ENCODE results near the gene ACSF2. TPM values are rescaled to one million over a fixed set of nuclear protein-coding genes. Genes with fewer than 3 reads are reported as not detected.

ACSF2 gene
- total RNA-seq, 4 donors from 2014 or later = 31.3 to 63.1 (median 42.2) TPM

DNA sequence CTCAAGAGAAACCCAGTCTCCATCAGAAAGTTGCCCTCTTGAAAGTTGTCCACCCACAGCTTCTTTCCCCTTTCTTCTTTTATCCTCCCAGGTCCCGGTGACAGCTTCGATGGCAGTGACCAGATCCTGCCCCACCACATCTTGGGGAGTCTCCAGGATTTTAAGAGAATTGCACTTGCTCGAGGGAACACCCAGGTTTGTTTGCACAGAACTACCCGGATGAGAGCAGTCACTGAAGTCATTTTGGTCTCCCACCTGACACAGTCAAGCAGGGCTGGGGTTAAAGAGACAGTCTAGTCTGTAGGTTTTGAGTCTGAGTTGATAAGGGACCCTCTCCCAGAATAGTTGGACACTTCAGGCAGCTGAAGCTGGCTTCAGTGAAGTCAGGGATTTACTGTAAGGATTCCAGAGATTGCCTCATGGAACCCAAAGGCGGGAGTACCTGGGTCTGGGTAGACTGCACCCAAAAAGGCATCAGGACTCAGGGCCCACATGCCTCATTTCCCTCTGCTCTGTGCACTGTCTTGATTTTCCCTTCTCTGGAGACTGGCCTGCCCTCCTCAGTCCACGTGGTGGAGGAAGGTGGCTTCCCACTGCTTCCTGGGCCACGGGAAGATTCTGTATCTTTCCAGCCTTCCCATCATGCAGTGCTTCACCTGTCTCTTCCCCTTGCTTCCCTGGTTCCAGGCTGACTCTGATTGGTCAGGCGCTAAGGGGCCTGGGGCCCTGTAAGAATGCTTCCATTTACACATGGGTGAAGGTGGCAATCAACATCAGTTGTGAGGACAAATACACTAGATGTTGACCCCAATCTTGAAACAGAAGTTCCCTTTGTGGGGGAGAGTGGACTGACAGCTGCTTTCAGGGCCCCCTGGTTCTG is 91.7 kb downstream of the ACSF2 start:
- TF ChIP-seq CTCF (IDR thresholded peaks at IDR 0.05; ENCODE audit: low read depth) = no peak

DNA sequence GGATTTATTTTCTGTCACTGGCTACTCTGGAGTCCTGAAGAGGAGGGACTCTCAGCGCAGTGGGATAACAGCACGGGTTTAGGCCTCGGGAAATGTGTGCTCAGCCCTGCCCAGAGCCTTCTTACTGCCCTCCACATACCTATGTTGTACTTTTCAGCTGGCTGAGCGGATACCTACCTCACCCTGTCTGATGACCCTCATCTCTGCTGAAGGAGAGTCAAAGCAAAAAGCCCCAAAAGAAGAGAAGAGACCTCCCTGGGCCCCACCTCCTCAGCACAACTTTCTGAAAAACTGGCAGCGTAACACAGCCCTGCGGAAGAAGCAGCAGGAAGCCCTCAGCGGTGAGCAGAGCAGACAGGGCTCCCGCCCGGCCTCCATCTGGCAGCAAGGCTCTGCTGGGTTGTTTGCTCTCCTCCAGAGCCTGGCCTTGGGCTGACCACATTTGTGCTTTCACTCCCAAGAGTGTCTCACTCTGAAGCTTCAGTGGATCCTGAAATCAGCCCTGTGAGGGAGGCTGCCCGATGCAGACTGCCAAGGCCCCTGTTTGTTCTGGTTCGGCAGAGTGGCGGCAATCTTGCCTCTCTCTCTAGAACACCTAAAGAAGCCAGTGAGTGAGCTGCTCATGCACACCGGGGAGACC is 92.5 kb downstream of the ACSF2 start:
- no peak for TF ChIP-seq CTCF (IDR thresholded peaks at IDR 0.05; ENCODE audit: low read depth)

DNA sequence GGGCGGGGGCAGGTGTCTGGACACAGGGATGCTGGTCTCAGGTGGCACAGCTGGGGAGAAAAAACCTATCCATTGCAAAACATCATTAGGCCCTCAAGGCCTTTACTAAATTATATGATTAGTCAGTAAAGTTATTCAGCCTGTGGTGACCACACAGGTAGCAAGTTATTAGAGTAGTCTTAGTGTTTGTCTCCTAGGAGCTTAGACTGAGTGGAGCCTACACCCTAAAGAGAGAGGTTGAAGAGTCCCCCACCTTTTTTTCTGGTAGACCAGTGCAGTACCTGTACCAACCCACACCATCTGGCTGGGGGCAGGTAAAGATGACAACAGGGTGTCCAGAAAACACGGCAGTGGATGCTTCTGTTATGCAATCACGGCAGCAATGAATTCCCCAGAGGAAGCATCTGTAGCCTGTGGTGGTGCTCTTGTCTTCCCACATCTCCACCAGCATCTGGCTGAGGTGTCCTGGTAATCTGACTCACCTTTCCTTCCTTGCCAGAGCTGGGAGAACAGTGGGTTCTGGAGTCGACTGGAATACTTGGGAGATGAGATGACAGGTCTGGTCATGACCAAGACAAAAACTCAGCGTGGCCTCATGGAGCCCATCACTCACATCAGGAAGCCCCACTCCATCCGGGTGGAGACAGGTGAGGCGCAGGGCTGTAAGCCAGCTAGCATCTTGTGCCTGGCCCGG is 93.3 kb downstream of the ACSF2 start:
- no peak for TF ChIP-seq CTCF (IDR thresholded peaks at IDR 0.05; ENCODE audit: low read depth)

DNA sequence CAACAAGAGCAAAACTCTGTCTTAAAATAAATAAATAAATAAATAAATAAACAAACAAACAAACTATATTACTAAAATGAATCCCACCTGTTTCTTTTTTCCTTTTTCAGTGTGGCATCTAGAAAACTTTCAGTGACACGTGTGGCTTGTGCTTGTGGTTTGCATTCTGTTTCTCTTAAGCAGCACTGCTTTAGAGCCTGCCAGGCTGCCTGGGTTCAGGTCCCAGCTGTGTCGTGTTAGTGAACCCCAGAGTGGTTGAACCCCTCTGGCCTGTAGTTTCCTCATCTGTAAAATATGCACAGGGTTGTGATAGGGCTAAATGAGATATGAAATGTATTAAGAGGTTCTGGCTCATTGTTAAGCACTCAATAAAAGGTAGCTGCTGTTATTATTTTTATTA is 94.5 kb downstream of the ACSF2 start:
- TF ChIP-seq CTCF (IDR thresholded peaks at IDR 0.05; ENCODE audit: low read depth) = no peak

GRCh38 chr17:50521514-50521913 is 95.5 kb downstream of the ACSF2 start:
- TF ChIP-seq CTCF (IDR thresholded peaks at IDR 0.05; ENCODE audit: low read depth) = no peak

GRCh38 chr17:50522766-50523165 is 96.7 kb downstream of the ACSF2 start:
- TF ChIP-seq CTCF (IDR thresholded peaks at IDR 0.05; ENCODE audit: low read depth) = no peak

GRCh38 chr17:50523208-50523607 is 97.2 kb downstream of the ACSF2 start:
- TF ChIP-seq CTCF (IDR thresholded peaks at IDR 0.05; ENCODE audit: low read depth) = no peak

All from subcutaneous adipose tissue (tissue), 4 donors.